Measurements from ENCODE around the gene SRSF1.

The SRSF1 gene

GRCh38 chr17:58010067-58010799 is 3.2 kb upstream of the SRSF1 start:
- DNase-seq, result no peak

GRCh38 chr17:58007781-58008706 is 998 bp upstream of the SRSF1 start:
- no peak for DNase-seq

GRCh38 chr17:58006560-58006923 is 504 bp downstream of the SRSF1 start:
- no peak for DNase-seq

- no peak for DNase-seq
Measured at GRCh38 chr17:58005728-58006559, 1.1 kb downstream of the SRSF1 start.

GRCh38 chr17:58005031-58005727 is 1.9 kb downstream of the SRSF1 start:
- DNase-seq, result no peak

- no peak for DNase-seq
Measured at GRCh38 chr17:58004060-58004459, 3.0 kb downstream of the SRSF1 start.

- DNase-seq, result no peak
Measured at GRCh38 chr17:58002973-58003372, 4.1 kb downstream of the SRSF1 start.

GRCh38 chr17:58002154-58002948 is 4.7 kb downstream of the SRSF1 start:
- DNase-seq, result no peak

GRCh38 chr17:58001461-58002124 is 5.5 kb downstream of the SRSF1 start:
- no peak for DNase-seq

- peak; percentile 73 for DNase-seq
Measured at GRCh38 chr17:57999496-58000017, 7.5 kb downstream of the SRSF1 start.

- no peak for DNase-seq
Measured at GRCh38 chr17:57999010-57999495, 8.0 kb downstream of the SRSF1 start.

GRCh38 chr17:57997085-57997809 is 9.8 kb downstream of the SRSF1 start:
- DNase-seq, result no peak

- DNase-seq, result peak; percentile 83
Measured at GRCh38 chr17:57995076-57995956, 11.7 kb downstream of the SRSF1 start.

GRCh38 chr17:57994436-57994835 is 12.6 kb downstream of the SRSF1 start:
- DNase-seq, result no peak

- DNase-seq, result no peak
Measured at GRCh38 chr17:57993471-57994365, 13.3 kb downstream of the SRSF1 start.

- DNase-seq, result no peak
Measured at GRCh38 chr17:57991537-57991936, 15.5 kb downstream of the SRSF1 start.

- no peak for DNase-seq
Measured at GRCh38 chr17:57990037-57990436, 17.0 kb downstream of the SRSF1 start.
